H1 (cell line): Measurements from ENCODE around the gene MYO5B. TPM values are rescaled to one million over a fixed set of nuclear protein-coding genes. Genes with fewer than 3 reads are reported as not detected.

Source experiments
- CTCF ChIA-PET: fragments of 300-600 bp; sonication (Branson Sonifier 250); formaldehyde crosslinking; loops from one replicate; lab custom pipeline; 2021; ENCODE audit not compliant: partially characterized antibody; lab: Charles Lee
- POLR2A ChIA-PET: fragments of 300-600 bp; sonication (Branson Sonifier 250); formaldehyde crosslinking; loops from one replicate; lab custom pipeline; 2021; ENCODE audit warnings: inconsistent platforms; ENCODE audit not compliant: partially characterized antibody; lab: Charles Lee
- DNase-seq, 2 experiments: peaks; one replicate each; pipeline versions ENCODE4 v3.0.0 to v3.0.0-alpha.2; 2010 to 2022; ENCODE audit warnings: low spot score in 2 of 2, low read depth in 1 of 2, mixed read lengths in 1 of 2
- FAIRE-seq: peaks from 2 replicates; lab custom pipeline; 2011; peaks lifted over from hg19 to GRCh38; lab: Jason Lieb, UNC
- H2AFZ ChIP-seq: 2 replicates; pipeline ENCODE4 v1.8.1; 2012; ENCODE audit warnings: low read length, inconsistent platforms
- H2AK5ac ChIP-seq: 2 replicates; pipeline ENCODE4 v1.6.1; 2013; ENCODE audit warnings: low read depth, low read length
- H2BK120ac ChIP-seq: replicated peaks from 2 replicates; pipeline ENCODE3; 2013; ENCODE audit warnings: low read depth, low read length, inconsistent platforms
- H2BK12ac ChIP-seq: 2 replicates; pipeline ENCODE4 v1.6.1; 2013; ENCODE audit warnings: low read depth, low read length
- H2BK15ac ChIP-seq: 2 replicates; pipeline ENCODE4 v1.6.1; 2013; ENCODE audit warnings: low read length
- H2BK20ac ChIP-seq: 2 replicates; pipeline ENCODE4 v1.6.1; 2013; ENCODE audit warnings: low read length
- H2BK5ac ChIP-seq: 2 replicates; pipeline ENCODE4 v1.6.1; 2013; ENCODE audit warnings: low read depth, low read length
- H3K14ac ChIP-seq: 2 replicates; pipeline ENCODE4 v1.6.1; 2013; ENCODE audit warnings: inconsistent platforms; ENCODE audit not compliant: insufficient read length
- H3K18ac ChIP-seq: 2 replicates; pipeline ENCODE4 v1.6.1; 2013; ENCODE audit warnings: low read length; ENCODE audit errors: extremely low read depth
- H3K23ac ChIP-seq: 2 replicates; pipeline ENCODE4 v1.6.1; 2013; ENCODE audit warnings: inconsistent platforms; ENCODE audit not compliant: insufficient read length
- H3K23me2 ChIP-seq: 2 replicates; pipeline ENCODE4 v1.6.1; 2013; ENCODE audit warnings: low read depth, low read length
- H3K27ac ChIP-seq: 2 replicates; pipeline ENCODE4 v1.6.1; 2011; ENCODE audit warnings: low read depth, low read length, inconsistent platforms
- H3K27me3 ChIP-seq, 4 experiments: replicated peaks in 1 of 4; 1 replicate in 1 of 4; 2 replicates in 3 of 4; pipeline versions ENCODE4 v1.6.1 to v1.8.1; 2011 to 2013; ENCODE audit warnings: low read length in 3 of 4, mild to moderate bottlenecking in 3 of 4, inconsistent platforms in 2 of 4, mixed read lengths in 2 of 4, moderate library complexity in 1 of 4; ENCODE audit not compliant: control insufficient read depth in 3 of 4, insufficient read depth in 3 of 4; ENCODE audit errors: extremely low read depth in 1 of 4
- H3K36me3 ChIP-seq, 4 experiments: 2 replicates each; pipeline versions ENCODE4 v1.6.1 to v1.8.1; 2011 to 2013; ENCODE audit warnings: mild to moderate bottlenecking in 4 of 4, low read length in 3 of 4, moderate library complexity in 2 of 4, control low read depth in 1 of 4, inconsistent platforms in 1 of 4; ENCODE audit not compliant: insufficient read depth in 4 of 4, control insufficient read depth in 2 of 4
- H3K4ac ChIP-seq: replicated peaks from 2 replicates; pipeline ENCODE3; 2013; ENCODE audit warnings: low read length, low read depth, mixed read lengths, inconsistent platforms; ENCODE audit not compliant: insufficient read length
- H3K4me1 ChIP-seq, 4 experiments: replicated peaks in 1 of 4; 1 replicate in 1 of 4; 2 replicates in 3 of 4; pipeline versions ENCODE4 v1.6.1 to v1.8.1; 2011 to 2013; ENCODE audit warnings: low read length in 3 of 4, inconsistent platforms in 2 of 4, mixed read lengths in 1 of 4; ENCODE audit not compliant: insufficient read depth in 4 of 4, control insufficient read depth in 3 of 4
- H3K4me2 ChIP-seq, 2 experiments: 2 replicates each; pipeline versions ENCODE4 v1.6.1 to v1.8.1; 2011 to 2013; ENCODE audit warnings: low read depth in 2 of 2, low read length in 2 of 2, control low read depth in 1 of 2, inconsistent platforms in 1 of 2, mild to moderate bottlenecking in 1 of 2; ENCODE audit not compliant: insufficient read depth in 1 of 2
- H3K4me3 ChIP-seq, 4 experiments: fragments of 200-600, 300-600 bp in 1 of 4; sonication (generic), shearing (Covaris generic), sonication (Bioruptor Twin) in 1 of 4; 2 replicates each; pipeline versions ENCODE4 v1.5.1 to v1.8.1; 2011 to 2016; ENCODE audit warnings: low read length in 4 of 4, low read depth in 3 of 4, control low read depth in 2 of 4, inconsistent platforms in 2 of 4, mild to moderate bottlenecking in 2 of 4, mixed read lengths in 1 of 4, moderate library complexity in 1 of 4; ENCODE audit not compliant: insufficient read depth in 2 of 4; ENCODE audit errors: extremely low read depth in 1 of 4
- H3K56ac ChIP-seq: replicated peaks from 2 replicates; pipeline ENCODE3; 2013; ENCODE audit warnings: low read depth, mild to moderate bottlenecking, mixed read lengths, low read length, inconsistent platforms; ENCODE audit not compliant: insufficient read length
- H3K79me1 ChIP-seq: 2 replicates; pipeline ENCODE4 v1.6.1; 2013; ENCODE audit warnings: low read depth, low read length, control low read depth
- H3K79me2 ChIP-seq, 2 experiments: 2 replicates each; pipeline versions ENCODE4 v1.6.1 to v1.8.1; 2012 to 2013; ENCODE audit warnings: low read length in 2 of 2, mild to moderate bottlenecking in 2 of 2, inconsistent platforms in 1 of 2; ENCODE audit not compliant: insufficient read depth in 2 of 2, control insufficient read depth in 1 of 2
- H3K9ac ChIP-seq, 4 experiments: replicated peaks in 1 of 4; 1 replicate in 1 of 4; 2 replicates in 3 of 4; pipeline versions ENCODE4 v1.6.1 to v1.8.1; 2011 to 2013; ENCODE audit warnings: low read depth in 3 of 4, low read length in 3 of 4, control low read depth in 2 of 4, mild to moderate bottlenecking in 2 of 4, moderate library complexity in 2 of 4, inconsistent platforms in 1 of 4; ENCODE audit errors: extremely low read depth in 1 of 4
- H3K9me3 ChIP-seq, 2 experiments: 2 replicates each; pipeline versions ENCODE4 v1.6.1 to v1.8.1; 2012 to 2013; ENCODE audit warnings: mild to moderate bottlenecking in 2 of 2, moderate library complexity in 2 of 2, control low read depth in 1 of 2, inconsistent platforms in 1 of 2, low read depth in 1 of 2, low read length in 1 of 2, mixed read lengths in 1 of 2; ENCODE audit not compliant: insufficient read depth in 2 of 2
- H4K20me1 ChIP-seq, 2 experiments: replicated peaks in 1 of 2; 2 replicates each; pipeline versions ENCODE3 to v1.8.1; 2011 to 2013; ENCODE audit warnings: inconsistent platforms in 2 of 2, low read length in 2 of 2, mild to moderate bottlenecking in 1 of 2; ENCODE audit not compliant: insufficient read depth in 2 of 2, control insufficient read depth in 1 of 2
- H4K5ac ChIP-seq: 2 replicates; pipeline ENCODE4 v1.6.1; 2013; ENCODE audit warnings: low read length, low read depth, mixed read lengths, inconsistent platforms; ENCODE audit not compliant: insufficient read length
- H4K8ac ChIP-seq: 2 replicates; pipeline ENCODE4 v1.8.0; 2013; ENCODE audit warnings: mild to moderate bottlenecking, moderate library complexity, low read length, inconsistent platforms; ENCODE audit not compliant: insufficient read depth; ENCODE audit errors: extremely low read depth
- H4K91ac ChIP-seq: replicated peaks from 2 replicates; pipeline ENCODE3; 2013; ENCODE audit warnings: low read length, mixed read lengths, inconsistent platforms; ENCODE audit not compliant: insufficient read length
- ASH2L ChIP-seq: fragments of 200-600, 300-600 bp; sonication (generic); IDR thresholded peaks from one replicate; pipeline ENCODE4 v1.7.1; 2017; ENCODE audit warnings: low read length
- FOSL1 ChIP-seq: IDR thresholded peaks from 2 replicates; pipeline ENCODE4 v1.6.1; 2011; ENCODE audit warnings: mild to moderate bottlenecking, low read depth, low read length, moderate library complexity; ENCODE audit not compliant: insufficient read depth
- JUN ChIP-seq: IDR thresholded peaks from 2 replicates; pipeline ENCODE4 v1.6.1; 2011; ENCODE audit warnings: low read depth, mild to moderate bottlenecking, improper control_type of control experiment, low read length
- NANOG ChIP-seq: IDR thresholded peaks from 2 replicates; pipeline ENCODE4 v1.6.1; 2011; ENCODE audit warnings: low read length, low read depth, mild to moderate bottlenecking, inconsistent platforms; ENCODE audit not compliant: insufficient read depth, poor library complexity, severe bottlenecking
- POLR2A ChIP-seq, 2 experiments: IDR thresholded peaks; 1 replicate in 1 of 2; 2 replicates in 1 of 2; pipeline ENCODE4 v1.6.1; 2011; ENCODE audit warnings: low read depth in 2 of 2, low read length in 2 of 2, mild to moderate bottlenecking in 2 of 2; ENCODE audit errors: control extremely low read depth in 1 of 2
- WGBS, 2 experiments: shearing (Covaris generic) in 1 of 2; methylation state at CpG; one replicate each; pipeline versions ENCODE4 v1.1.6 to v1.1.7; 2013 to 2015; ENCODE audit warnings: low lambda C conversion rate in 2 of 2, mixed read lengths in 2 of 2, inconsistent platforms in 1 of 2, low coverage in 1 of 2, missing lambda C conversion rate in 1 of 2; ENCODE audit not compliant: insufficient replicate concordance in 2 of 2, insufficient coverage in 1 of 2, insufficient read length in 1 of 2; ENCODE audit errors: extremely low coverage in 1 of 2, missing lambda C conversion rate in 1 of 2; 5-methylcytosine and 5-hydroxymethylcytosine counted together
- polyA plus RNA-seq, 7 experiments: library from polyadenylated mRNA; depleted of rRNA in 3 of 7; stranded (reverse) in 5 of 7; unstranded in 2 of 7; fragments of >200 nt in 5 of 7; fragments of 200-250 nt in 2 of 7; gene quantifications; 1 replicate in 5 of 7; 2 replicates in 1 of 7; 4 replicates in 1 of 7; pipeline versions ENCODE4 v1.2.1 to v1.2.3, GENCODE V29; 2011 to 2013; ENCODE audit warnings: missing spikeins in 2 of 7, mixed read lengths in 2 of 7
- total RNA-seq: library from RNA; stranded (reverse); fragmentation: NEBNext Ultra II Directional; extraction: Animal tissue kit (Norgen Biotek cat#: 25700); gene quantifications from 2 replicates; pipeline ENCODE4 v1.2.1, GENCODE V29; 2021

Gene MYO5B
- total and polyA plus RNA-seq, 2 of the 8 experiments (the other 6 are each of a cell fraction or from before 2014, with no cell fraction given): 6.4 to 7.7 TPM

GRCh38 chr18:49827996-49828395, 367.0 kb downstream of the MYO5B start:
- H3K4me1 ChIP-seq: no peaks in the 10 kb centered on the region
- no peak overlapping the region for H2AK5ac ChIP-seq
- no peak overlapping the region for H2BK5ac ChIP-seq
- no peak overlapping the region for H2AFZ ChIP-seq
- no peak overlapping the region for H3K18ac ChIP-seq
- WGBS, 2 experiments: 88% methylated on average over 1 of the region's 1 CpG; no CpG with 5 or more reads in 1 of the 2 experiments
- no peak for DNase-seq
- H4K8ac ChIP-seq: no peak overlapping the region
- H2BK120ac ChIP-seq: no peak overlapping the region
- no peak overlapping the region for H3K9ac ChIP-seq
- H3K27me3 ChIP-seq: no peaks in the 10 kb centered on the region
- CTCF ChIA-PET: interaction anchor here (0.9 kb wide), 1 partner anchor 31 kb away, joined by 3 read pairs; no protein-coding TSS in a partner anchor
- no peak overlapping the region for H3K14ac ChIP-seq
- no peak overlapping the region for H3K23ac ChIP-seq
- H3K27ac ChIP-seq: no peak overlapping the region
- H3K4ac ChIP-seq: no peak overlapping the region
- no peak overlapping the region for H3K56ac ChIP-seq
- H3K4me3 ChIP-seq: no peak overlapping the region
- no peak overlapping the region for H2BK12ac ChIP-seq
- H4K20me1 ChIP-seq: no peaks in the 10 kb centered on the region
- H3K79me1 ChIP-seq: no peaks in the 10 kb centered on the region
- peaks cover 0 to 6% (median 1%) of the 10 kb centered on the region in 4 experiments; a peak in 3 of 8 replicates for H3K36me3 ChIP-seq
- no peak overlapping the region for H3K4me2 ChIP-seq
- no peak for TF ChIP-seq JUN
- no peak for TF ChIP-seq FOSL1
- TF ChIP-seq ASH2L: no peak
- TF ChIP-seq POLR2A (IDR thresholded peaks at IDR 0.05; ENCODE audit: control extremely low read depth in 1 of 2, low read depth in 2 of 2, low read length in 2 of 2): no peak
- TF ChIP-seq NANOG: no peak
- H3K79me2 ChIP-seq: no peaks in the 10 kb centered on the region
- no peak overlapping the region for H2BK20ac ChIP-seq
- H3K23me2 ChIP-seq: no peaks in the 10 kb centered on the region
- H3K9me3 ChIP-seq: peaks cover 17 to 26% of the 10 kb centered on the region in 2 experiments; a peak in 2 of 4 replicates
- POLR2A ChIA-PET: no interaction called here
- H4K5ac ChIP-seq: no peak overlapping the region
- no peak overlapping the region for H2BK15ac ChIP-seq
- H4K91ac ChIP-seq: no peak overlapping the region
- no peak for FAIRE-seq
